Mammary epithelial cell (primary cell): ENCODE data around the gene SCGB1D2.

Source experiments
- CTCF ChIP-seq, 2 donors: IDR thresholded peaks in 1 of 2; conservative IDR thresholded peaks in 1 of 2; 2 replicates each; pipeline ENCODE4 v1.5.1; 2011 to 2012; ENCODE audit warnings: inconsistent platforms in 2 of 2, low read length in 2 of 2, mild to moderate bottlenecking in 2 of 2, control low read depth in 1 of 2, low read depth in 1 of 2; ENCODE audit not compliant: insufficient read depth in 1 of 2; ENCODE audit errors: extremely low read depth in 1 of 2
- EZH2 ChIP-seq: IDR thresholded peaks from 2 replicates; pipeline ENCODE4 v1.6.1; 2012; ENCODE audit warnings: low read length, inconsistent platforms, borderline replicate concordance

GRCh38 chr11:62208785-62209144, 33.3 kb upstream of the SCGB1D2 start:
- no peak for TF ChIP-seq CTCF (conservative IDR thresholded peaks at IDR 0.05 in 1 of 2, IDR thresholded peaks at IDR 0.05 in 1 of 2; ENCODE audit: extremely low read depth in 1 of 2, insufficient read depth in 1 of 2, low read depth in 1 of 2, low read length in 2 of 2)
- TF ChIP-seq EZH2 = no peak
